Caco-2 (cell line): Measurements from ENCODE around the gene USP53. TPM values are rescaled to one million over a fixed set of nuclear protein-coding genes. Genes with fewer than 3 reads are reported as not detected.
"Not testable (repeated sequence)": the region's sequence is repeated elsewhere in the genome, so short reads cannot be mapped to it uniquely, and the experiment has no call there.

Experiments
- BruUV-seq: library from RNA; stranded (reverse); fragments of 400-500 nt; replicated peaks from 2 replicates; lab custom pipeline; 2021; lab: Mats Ljungman, UMichigan
- CTCF ChIA-PET: fragments of 300-600 bp; sonication (Branson Sonifier 250); formaldehyde crosslinking; loops from one replicate; lab custom pipeline; 2022; ENCODE audit warnings: antibody characterized with exemption; lab: Charles Lee
- POLR2A ChIA-PET: fragments of 300-600 bp; sonication (Branson Sonifier 250); formaldehyde crosslinking; loops from one replicate; lab custom pipeline; 2022; ENCODE audit warnings: antibody characterized with exemption; lab: Charles Lee
- DNase-seq, 2 experiments: peaks; one replicate each; pipeline versions ENCODE4 v3.0.0 to v3.0.0-alpha.2; 2020 to 2022
- H3K27me3 ChIP-seq: replicated peaks from 2 replicates; pipeline ENCODE4 v1.6.0; 2011; ENCODE audit warnings: low read length; ENCODE audit not compliant: control insufficient read depth, insufficient read depth
- H3K36me3 ChIP-seq: 2 replicates; pipeline ENCODE4 v1.5.1; 2011; ENCODE audit warnings: low read length; ENCODE audit not compliant: control insufficient read depth, insufficient read depth
- H3K4me1 ChIP-seq: fragments of 250-450 bp; sonication (Bioruptor Pico); 2 replicates; pipeline ENCODE4 v1.5.1; 2020; ENCODE audit warnings: mild to moderate bottlenecking
- H3K4me3 ChIP-seq: 2 replicates; pipeline ENCODE4 v1.5.1; 2011; ENCODE audit warnings: low read depth, mild to moderate bottlenecking, control low read depth, low read length
- H3K9me3 ChIP-seq: fragments of 250-450 bp; sonication (Bioruptor Pico); 2 replicates; pipeline ENCODE4 v1.5.1; 2020; ENCODE audit warnings: mild to moderate bottlenecking, moderate library complexity
- H3K27ac Mint-ChIP-seq: one replicate; pipeline ENCODE4 v1.8.0; 2022; ENCODE audit warnings: mixed read lengths; ENCODE audit not compliant: unreplicated experiment
- H3K27me3 Mint-ChIP-seq: one replicate; pipeline ENCODE4 v1.8.0; 2022; ENCODE audit warnings: mixed read lengths; ENCODE audit not compliant: insufficient read depth, unreplicated experiment
- H3K36me3 Mint-ChIP-seq: one replicate; pipeline ENCODE4 v1.8.0; 2022; ENCODE audit warnings: mild to moderate bottlenecking, mixed read lengths; ENCODE audit not compliant: insufficient read depth, unreplicated experiment
- H3K4me1 Mint-ChIP-seq: one replicate; pipeline ENCODE4 v1.8.0; 2022; ENCODE audit warnings: low read depth, mixed read lengths; ENCODE audit not compliant: unreplicated experiment
- H3K4me3 Mint-ChIP-seq: one replicate; pipeline ENCODE4 v1.8.0; 2022; ENCODE audit warnings: mild to moderate bottlenecking, moderate library complexity, mixed read lengths; ENCODE audit not compliant: unreplicated experiment
- H3K9me3 Mint-ChIP-seq: one replicate; pipeline ENCODE4 v1.8.0; 2022; ENCODE audit warnings: mixed read lengths; ENCODE audit not compliant: unreplicated experiment
- CTCF ChIP-seq, 2 experiments: fragments of 200-600 bp in 1 of 2; IDR thresholded peaks; 1 replicate in 1 of 2; 2 replicates in 1 of 2; pipeline versions ENCODE4 v1.5.1 to v1.8.0; 2011 to 2022; ENCODE audit warnings: antibody characterized with exemption in 1 of 2, control low read depth in 1 of 2, inconsistent platforms in 1 of 2, low read depth in 1 of 2, low read length in 1 of 2, mild to moderate bottlenecking in 1 of 2, moderate library complexity in 1 of 2; ENCODE audit not compliant: insufficient read depth in 1 of 2, severe bottlenecking in 1 of 2, unreplicated experiment in 1 of 2
- intact Hi-C: fragments of 100-400 bp; cut with micrococcal nuclease; formaldehyde crosslinking; loops from one replicate; pipeline ENCODE4 v1.10.0; 2022; ENCODE audit not compliant: unreplicated experiment
- total RNA-seq: library from RNA; stranded (reverse); gene quantifications from 2 replicates; pipeline ENCODE4 v1.2.3, GENCODE V29; 2022

The USP53 gene
- total RNA-seq, 1 experiment from 2014 or later = 49.3 TPM

- BruUV-seq = no TSS peak
- Mint-ChIP-seq H3K27me3 (no peaks in the 10 kb centered on the region), H3K4me1 (peaks cover 7% of the 10 kb centered on the region), H3K36me3 (no peaks in the 10 kb centered on the region), H3K4me3 (no peak overlapping the region), H3K27ac (no peak overlapping the region), H3K9me3 (peaks cover 10% of the 10 kb centered on the region)
- H3K27me3 ChIP-seq = no peaks in the 10 kb centered on the region
- intact Hi-C loops = no loop called here
- H3K4me3 ChIP-seq = no peak overlapping the region
- ChIA-PET POLR2A (no interaction called here), CTCF (no interaction called here)
- H3K4me1 ChIP-seq = 0 out of 2 replicates have a peak, but pooled peaks cover 3% of the 10 kb centered on the region
- no peak for TF ChIP-seq CTCF (IDR thresholded peaks at IDR 0.05; ENCODE audit: insufficient read depth in 1 of 2, low read depth in 1 of 2, low read length in 1 of 2, severe bottlenecking in 1 of 2, unreplicated experiment in 1 of 2)
- H3K9me3 ChIP-seq = no peaks in the 10 kb centered on the region
- H3K36me3 ChIP-seq = no peaks in the 10 kb centered on the region
- no peak for DNase-seq
Measured at GRCh38 chr4:119328695-119329094, 116.2 kb downstream of the USP53 start.

GRCh38 chr4:119329835-119330620 lies 117.5 kb downstream of the USP53 start:
- H3K4me1 Mint-ChIP-seq = peaks cover 7% of the 10 kb centered on the region
- POLR2A ChIA-PET = interaction anchor here (0.6 kb wide), 1 partner anchor 30 kb away, joined by 3 read pairs; no protein-coding TSS in a partner anchor

GRCh38 chr4:119336332-119336979 lies 123.9 kb downstream of the USP53 start:
- H3K4me1 ChIP-seq, BruUV-seq, H3K27me3 Mint-ChIP-seq, POLR2A ChIA-PET, H3K36me3 Mint-ChIP-seq, CTCF ChIA-PET, H3K36me3 ChIP-seq, DNase-seq, H3K27me3 ChIP-seq, H3K27ac Mint-ChIP-seq, intact Hi-C loops, H3K4me3 Mint-ChIP-seq, H3K9me3 Mint-ChIP-seq, H3K4me3 ChIP-seq, H3K9me3 ChIP-seq, H3K4me1 Mint-ChIP-seq: not testable (repeated sequence)

More at GRCh38 chr4:119329835-119330620, 117.5 kb downstream of the USP53 start:
- H3K36me3 ChIP-seq = no peaks in the 10 kb centered on the region
- no peaks in the 10 kb centered on the region for H3K36me3 Mint-ChIP-seq
- CTCF ChIA-PET = interaction anchor here (0.6 kb wide), 1 partner anchor 335 kb away, joined by 3 read pairs; no protein-coding TSS in a partner anchor
- no TSS peak for BruUV-seq
- intact Hi-C loops = no loop called here
- H3K4me3 ChIP-seq = no peak overlapping the region
- no peaks in the 10 kb centered on the region for H3K9me3 ChIP-seq
- H3K9me3 Mint-ChIP-seq = peaks cover 10% of the 10 kb centered on the region
- no peaks in the 10 kb centered on the region for H3K27me3 ChIP-seq
- no peak overlapping the region for H3K27ac Mint-ChIP-seq
- no peak for DNase-seq
- no peaks in the 10 kb centered on the region for H3K27me3 Mint-ChIP-seq
- 0 out of 2 replicates have a peak, but pooled peaks cover 3% of the 10 kb centered on the region for H3K4me1 ChIP-seq
- TF ChIP-seq CTCF (IDR thresholded peaks at IDR 0.05; ENCODE audit: insufficient read depth in 1 of 2, low read depth in 1 of 2, low read length in 1 of 2, severe bottlenecking in 1 of 2, unreplicated experiment in 1 of 2) = no peak
- no peak overlapping the region for H3K4me3 Mint-ChIP-seq
